Measurements from ENCODE around the gene MACF1. TPM values are rescaled to one million over a fixed set of nuclear protein-coding genes. Genes with fewer than 3 reads are reported as not detected.
A peak's percentile ranks its signal among the peaks of the same experiment; 100 is the strongest.
"Not testable (repeated sequence)": the region's sequence is repeated elsewhere in the genome, so short reads cannot be mapped to it uniquely, and the experiment has no call there.

Gene MACF1
- total RNA-seq, 1 experiment from 2014 or later: 6.2 TPM

DNA sequence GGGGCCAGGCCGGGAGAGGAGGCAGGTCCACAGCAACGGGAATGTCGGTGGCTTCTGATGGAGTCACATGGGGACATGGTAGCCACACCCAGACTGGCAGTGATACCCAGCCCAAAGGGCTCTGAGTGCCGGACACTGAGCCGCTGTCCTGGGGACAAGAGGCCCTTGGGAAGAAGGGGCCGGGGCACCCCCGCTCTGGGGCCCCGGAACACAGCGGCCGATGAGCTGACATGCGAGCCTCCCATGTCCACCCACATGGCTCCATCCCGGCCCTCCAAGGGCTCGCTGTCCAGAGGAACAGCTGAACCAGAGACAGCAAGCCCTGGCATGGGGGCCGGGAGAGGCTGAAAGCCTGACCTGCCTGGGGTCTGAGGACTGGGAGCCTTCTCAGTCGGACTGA, 294.3 kb downstream of the MACF1 start:
- H3K36me3 ChIP-seq (ENCODE audit: insufficient read depth, low read length); H4K20me1 ChIP-seq (ENCODE audit: insufficient read depth, low read depth, low read length); H3K9ac ChIP-seq (ENCODE audit: low read length); H3K79me2 ChIP-seq (ENCODE audit: low read length); H3K4me3 ChIP-seq (ENCODE audit: low read length); H3K4me1 ChIP-seq (ENCODE audit: low read length); H2AFZ ChIP-seq (ENCODE audit: low read length); H3K4me2 ChIP-seq (ENCODE audit: low read depth, low read length, poor library complexity, severe bottlenecking); DNase-seq; H3K9me3 ChIP-seq (ENCODE audit: low read length); H3K27me3 ChIP-seq (ENCODE audit: low read length); H3K9me2 ChIP-seq (replicated peaks; ENCODE audit: insufficient read depth, low read length); H3K27ac ChIP-seq (ENCODE audit: low read length): not testable (repeated sequence)

DNA sequence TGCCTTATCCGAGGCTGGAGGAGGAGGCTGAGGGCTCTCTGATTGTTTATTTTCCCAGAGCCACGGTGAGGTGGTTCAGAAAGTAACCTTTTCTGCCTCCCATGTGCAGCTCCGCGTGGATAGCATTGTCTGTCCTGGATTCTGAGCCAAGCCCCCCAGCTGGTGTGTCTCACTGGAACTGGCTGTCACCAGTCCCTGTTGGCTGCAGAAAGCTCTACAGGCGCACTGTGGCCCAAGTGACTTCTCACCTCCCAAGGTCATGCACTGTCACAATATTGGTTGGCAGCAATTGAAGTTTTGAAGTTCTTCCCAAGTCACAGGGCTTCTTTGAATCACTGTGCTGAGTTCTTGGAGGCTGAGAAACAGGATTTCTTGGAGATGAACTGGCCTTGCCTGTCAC, 295.2 kb downstream of the MACF1 start:
- no peaks in the 10 kb centered on the region for H4K20me1 ChIP-seq (ENCODE audit: insufficient read depth, low read depth, low read length)
- no peak for DNase-seq
- no peak overlapping the region for H2AFZ ChIP-seq (ENCODE audit: low read length)
- H3K36me3 ChIP-seq (ENCODE audit: insufficient read depth, low read length): no peaks in the 10 kb centered on the region
- no peaks in the 10 kb centered on the region for H3K9me3 ChIP-seq (ENCODE audit: low read length)
- H3K27me3 ChIP-seq (ENCODE audit: low read length): no peaks in the 10 kb centered on the region
- H3K27ac ChIP-seq (ENCODE audit: low read length): no peak overlapping the region
- H3K79me2 ChIP-seq (ENCODE audit: low read length): no peaks in the 10 kb centered on the region
- no peak overlapping the region for H3K4me3 ChIP-seq (ENCODE audit: low read length)
- H3K9ac ChIP-seq (ENCODE audit: low read length): no peak overlapping the region
- H3K4me2 ChIP-seq (ENCODE audit: low read depth, low read length, poor library complexity, severe bottlenecking): no peak overlapping the region
- H3K4me1 ChIP-seq (ENCODE audit: low read length): no peaks in the 10 kb centered on the region
- H3K9me2 ChIP-seq (replicated peaks; ENCODE audit: insufficient read depth, low read length): no peaks in the 10 kb centered on the region

GRCh38 chr1:39500862-39501389, 296.4 kb downstream of the MACF1 start:
- no peaks in the 10 kb centered on the region for H3K9me2 ChIP-seq (replicated peaks; ENCODE audit: insufficient read depth, low read length)
- H3K27ac ChIP-seq (ENCODE audit: low read length): no peak overlapping the region
- H3K9ac ChIP-seq (ENCODE audit: low read length): no peak overlapping the region
- DNase-seq: no peak
- no peaks in the 10 kb centered on the region for H3K4me1 ChIP-seq (ENCODE audit: low read length)
- H3K27me3 ChIP-seq (ENCODE audit: low read length): no peaks in the 10 kb centered on the region
- H4K20me1 ChIP-seq (ENCODE audit: insufficient read depth, low read depth, low read length): no peaks in the 10 kb centered on the region
- H3K4me2 ChIP-seq (ENCODE audit: low read depth, low read length, poor library complexity, severe bottlenecking): no peak overlapping the region
- no peaks in the 10 kb centered on the region for H3K79me2 ChIP-seq (ENCODE audit: low read length)
- no peaks in the 10 kb centered on the region for H3K36me3 ChIP-seq (ENCODE audit: insufficient read depth, low read length)
- H3K4me3 ChIP-seq (ENCODE audit: low read length): no peak overlapping the region
- H2AFZ ChIP-seq (ENCODE audit: low read length): no peak overlapping the region
- no peaks in the 10 kb centered on the region for H3K9me3 ChIP-seq (ENCODE audit: low read length)

GRCh38 chr1:39501666-39502065, 297.2 kb downstream of the MACF1 start:
- Histone ChIP-seq H3K4me2 (ENCODE audit: low read depth, low read length, poor library complexity, severe bottlenecking) (no peak overlapping the region), H2AFZ (ENCODE audit: low read length) (no peak overlapping the region), H4K20me1 (ENCODE audit: insufficient read depth, low read depth, low read length) (no peaks in the 10 kb centered on the region), H3K9me3 (ENCODE audit: low read length) (no peaks in the 10 kb centered on the region), H3K4me1 (ENCODE audit: low read length) (no peaks in the 10 kb centered on the region), H3K79me2 (ENCODE audit: low read length) (no peaks in the 10 kb centered on the region), H3K27me3 (ENCODE audit: low read length) (no peaks in the 10 kb centered on the region), H3K4me3 (ENCODE audit: low read length) (no peak overlapping the region), H3K9ac (ENCODE audit: low read length) (no peak overlapping the region), H3K9me2 (replicated peaks; ENCODE audit: insufficient read depth, low read length) (no peaks in the 10 kb centered on the region), H3K36me3 (ENCODE audit: insufficient read depth, low read length) (no peaks in the 10 kb centered on the region), H3K27ac (ENCODE audit: low read length) (no peak overlapping the region)
- DNase-seq: no peak

DNA sequence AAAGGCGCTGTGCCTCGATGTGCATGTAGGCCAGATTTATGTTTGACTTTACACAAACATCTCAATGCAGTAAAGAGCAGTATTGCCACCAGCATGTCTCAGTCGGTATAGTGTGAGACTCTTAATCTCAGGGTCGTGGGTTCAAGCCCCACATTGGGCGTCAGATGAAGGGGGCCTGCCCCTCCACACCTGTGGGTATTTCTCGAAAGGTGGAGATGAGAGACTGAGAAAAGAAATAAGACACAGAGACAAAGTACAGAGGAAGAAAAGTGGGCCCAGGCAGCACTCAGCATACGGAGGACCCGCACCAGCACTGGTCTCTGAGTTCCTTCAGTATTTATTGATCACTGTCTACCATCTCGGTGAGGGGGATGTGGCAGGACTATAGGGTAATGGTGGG, 299.9 kb downstream of the MACF1 start:
- H3K4me2 ChIP-seq (ENCODE audit: low read depth, low read length, poor library complexity, severe bottlenecking); H3K36me3 ChIP-seq (ENCODE audit: insufficient read depth, low read length); H3K9me2 ChIP-seq (replicated peaks; ENCODE audit: insufficient read depth, low read length); H4K20me1 ChIP-seq (ENCODE audit: insufficient read depth, low read depth, low read length); H3K27ac ChIP-seq (ENCODE audit: low read length); H3K79me2 ChIP-seq (ENCODE audit: low read length); H3K9ac ChIP-seq (ENCODE audit: low read length); H3K9me3 ChIP-seq (ENCODE audit: low read length); H3K4me1 ChIP-seq (ENCODE audit: low read length); H3K27me3 ChIP-seq (ENCODE audit: low read length); DNase-seq; H3K4me3 ChIP-seq (ENCODE audit: low read length); H2AFZ ChIP-seq (ENCODE audit: low read length): not testable (repeated sequence)

- no peak for DNase-seq
- no peaks in the 10 kb centered on the region for H3K9me2 ChIP-seq (replicated peaks; ENCODE audit: insufficient read depth, low read length)
- no peaks in the 10 kb centered on the region for H3K27me3 ChIP-seq (ENCODE audit: low read length)
- no peak overlapping the region for H3K4me3 ChIP-seq (ENCODE audit: low read length)
- H4K20me1 ChIP-seq (ENCODE audit: insufficient read depth, low read depth, low read length): no peaks in the 10 kb centered on the region
- no peaks in the 10 kb centered on the region for H3K36me3 ChIP-seq (ENCODE audit: insufficient read depth, low read length)
- H3K4me2 ChIP-seq (ENCODE audit: low read depth, low read length, poor library complexity, severe bottlenecking): no peak overlapping the region
- H3K79me2 ChIP-seq (ENCODE audit: low read length): no peaks in the 10 kb centered on the region
- H3K9ac ChIP-seq (ENCODE audit: low read length): no peak overlapping the region
- H3K4me1 ChIP-seq (ENCODE audit: low read length): peaks cover 4% of the 10 kb centered on the region
- H3K27ac ChIP-seq (ENCODE audit: low read length): no peak overlapping the region
- H2AFZ ChIP-seq (ENCODE audit: low read length): no peak overlapping the region
- H3K9me3 ChIP-seq (ENCODE audit: low read length): no peaks in the 10 kb centered on the region
Measured at GRCh38 chr1:39505289-39505688, 300.8 kb downstream of the MACF1 start.

GRCh38 chr1:39507230-39507928, 302.9 kb downstream of the MACF1 start:
- H4K20me1 ChIP-seq (ENCODE audit: insufficient read depth, low read depth, low read length): no peaks in the 10 kb centered on the region
- H3K9me2 ChIP-seq (replicated peaks; ENCODE audit: insufficient read depth, low read length): no peaks in the 10 kb centered on the region
- peaks cover 4% of the 10 kb centered on the region for H3K4me1 ChIP-seq (ENCODE audit: low read length)
- peak; percentile 9 for DNase-seq
- no peaks in the 10 kb centered on the region for H3K36me3 ChIP-seq (ENCODE audit: insufficient read depth, low read length)
- H2AFZ ChIP-seq (ENCODE audit: low read length): no peak overlapping the region
- no peaks in the 10 kb centered on the region for H3K79me2 ChIP-seq (ENCODE audit: low read length)
- H3K9me3 ChIP-seq (ENCODE audit: low read length): no peaks in the 10 kb centered on the region
- no peak overlapping the region for H3K9ac ChIP-seq (ENCODE audit: low read length)
- H3K4me3 ChIP-seq (ENCODE audit: low read length): no peak overlapping the region
- H3K27ac ChIP-seq (ENCODE audit: low read length): no peak overlapping the region
- H3K4me2 ChIP-seq (ENCODE audit: low read depth, low read length, poor library complexity, severe bottlenecking): no peak overlapping the region
- H3K27me3 ChIP-seq (ENCODE audit: low read length): no peaks in the 10 kb centered on the region

- no peaks in the 10 kb centered on the region for H3K27me3 ChIP-seq (ENCODE audit: low read length)
- H3K9ac ChIP-seq (ENCODE audit: low read length): no peak overlapping the region
- H4K20me1 ChIP-seq (ENCODE audit: insufficient read depth, low read depth, low read length): no peaks in the 10 kb centered on the region
- DNase-seq: no peak
- H3K79me2 ChIP-seq (ENCODE audit: low read length): no peaks in the 10 kb centered on the region
- H3K9me2 ChIP-seq (replicated peaks; ENCODE audit: insufficient read depth, low read length): no peaks in the 10 kb centered on the region
- H3K4me2 ChIP-seq (ENCODE audit: low read depth, low read length, poor library complexity, severe bottlenecking): no peak overlapping the region
- H3K36me3 ChIP-seq (ENCODE audit: insufficient read depth, low read length): no peaks in the 10 kb centered on the region
- no peak overlapping the region for H3K4me3 ChIP-seq (ENCODE audit: low read length)
- no peak overlapping the region for H3K27ac ChIP-seq (ENCODE audit: low read length)
- H2AFZ ChIP-seq (ENCODE audit: low read length): no peak overlapping the region
- H3K9me3 ChIP-seq (ENCODE audit: low read length): no peaks in the 10 kb centered on the region
- H3K4me1 ChIP-seq (ENCODE audit: low read length): peaks cover 4% of the 10 kb centered on the region
Measured at GRCh38 chr1:39508266-39508665, 303.8 kb downstream of the MACF1 start.

Data from Karpas-422 (cell line).